Esophagus squamous epithelium (tissue), 4 donors: Measurements from ENCODE around the gene THEM5.

Experiments
- CTCF ChIP-seq, 6 experiments: fragments of 450-650 bp in 4 of 6; fragments of 200-600 bp in 2 of 6; sonication (generic) in 2 of 6; IDR thresholded peaks; one replicate each; pipeline ENCODE4 v1.5.1; 2016 to 2019; ENCODE audit warnings: antibody characterized with exemption in 6 of 6, mild to moderate bottlenecking in 4 of 6, moderate library complexity in 4 of 6
- POLR2A ChIP-seq, 4 donors: fragments of 450-650 bp; IDR thresholded peaks; one replicate each; pipeline ENCODE4 v1.6.1; 2017; ENCODE audit warnings: antibody characterized with exemption in 4 of 4, mild to moderate bottlenecking in 4 of 4, moderate library complexity in 3 of 4

DNA sequence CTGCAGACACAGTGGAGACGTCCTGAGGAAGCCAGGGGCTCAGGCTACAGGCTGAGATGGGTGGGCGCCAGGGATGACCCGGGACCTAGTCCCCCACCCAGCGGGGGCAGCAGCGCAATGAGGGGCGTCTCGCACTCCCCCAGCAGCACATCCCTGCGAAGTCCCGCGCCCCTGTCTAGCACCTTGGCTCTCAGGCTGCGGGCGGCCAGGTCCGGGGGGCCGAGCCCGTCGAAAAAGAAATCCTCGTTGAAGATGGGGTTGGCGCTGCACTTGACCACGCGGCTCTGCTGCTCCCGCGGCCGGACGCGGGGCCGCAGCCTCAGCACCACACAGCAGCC is 15.7 kb downstream of the THEM5 start:
- TF ChIP-seq CTCF (IDR thresholded peaks at IDR 0.05), result no peak
- TF ChIP-seq POLR2A (IDR thresholded peaks at IDR 0.05), result no peak
